ENCODE results near the gene FBXL7. TPM values are rescaled to one million over a fixed set of nuclear protein-coding genes. Genes with fewer than 3 reads are reported as not detected.

Gene FBXL7
- total RNA-seq, 1 experiment from 2014 or later: not detected

- in situ Hi-C loops (cut with HindIII; ENCODE audit: low sequenced_read_pairs): no loop called here
- no peak for DNase-seq (ENCODE audit: low spot score)
Observed at GRCh38 chr5:15529821-15530220, 29.8 kb downstream of the FBXL7 start.

GRCh38 chr5:15533129-15533893, 33.3 kb downstream of the FBXL7 start:
- in situ Hi-C loops (cut with HindIII; ENCODE audit: low sequenced_read_pairs): no loop called here
- no peak for DNase-seq (ENCODE audit: low spot score)

- no peak for DNase-seq (ENCODE audit: low spot score)
- in situ Hi-C loops (cut with HindIII; ENCODE audit: low sequenced_read_pairs): no loop called here
Observed at GRCh38 chr5:15535938-15536337, 36.0 kb downstream of the FBXL7 start.

- no peak for DNase-seq (ENCODE audit: low spot score)
- in situ Hi-C loops (cut with HindIII; ENCODE audit: low sequenced_read_pairs): no loop called here
Observed at GRCh38 chr5:15538516-15538915, 38.5 kb downstream of the FBXL7 start.

DNA sequence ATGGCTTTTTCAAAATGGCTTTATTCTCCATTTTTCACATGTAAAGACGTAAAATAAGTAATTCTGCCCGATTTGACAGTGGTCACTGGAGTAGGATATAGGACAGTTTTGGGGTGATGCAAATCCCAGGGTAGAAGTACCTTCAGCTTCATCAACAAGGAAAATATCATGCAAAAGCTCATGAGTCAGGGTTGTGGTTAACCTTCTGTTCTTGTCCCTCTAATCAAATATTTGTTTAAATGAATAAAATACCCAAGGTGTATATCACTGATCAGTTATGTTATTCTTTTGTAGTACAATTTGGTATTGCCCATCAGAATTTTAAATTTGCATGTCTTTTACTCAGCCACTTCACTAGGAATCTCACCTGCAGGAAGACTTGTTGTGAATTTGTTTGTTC, 40.0 kb downstream of the FBXL7 start:
- DNase-seq (ENCODE audit: low spot score): no peak
- in situ Hi-C loops (cut with HindIII; ENCODE audit: low sequenced_read_pairs): no loop called here

GRCh38 chr5:15544039-15544438, 44.1 kb downstream of the FBXL7 start:
- in situ Hi-C loops (cut with HindIII; ENCODE audit: low sequenced_read_pairs): no loop called here
- DNase-seq (ENCODE audit: low spot score): no peak

GRCh38 chr5:15545082-15545481, 45.1 kb downstream of the FBXL7 start:
- in situ Hi-C loops (cut with HindIII; ENCODE audit: low sequenced_read_pairs): no loop called here
- no peak for DNase-seq (ENCODE audit: low spot score)

- no peak for DNase-seq (ENCODE audit: low spot score)
- in situ Hi-C loops (cut with HindIII; ENCODE audit: low sequenced_read_pairs): no loop called here
Observed at GRCh38 chr5:15547261-15547839, 47.4 kb downstream of the FBXL7 start.

DNA sequence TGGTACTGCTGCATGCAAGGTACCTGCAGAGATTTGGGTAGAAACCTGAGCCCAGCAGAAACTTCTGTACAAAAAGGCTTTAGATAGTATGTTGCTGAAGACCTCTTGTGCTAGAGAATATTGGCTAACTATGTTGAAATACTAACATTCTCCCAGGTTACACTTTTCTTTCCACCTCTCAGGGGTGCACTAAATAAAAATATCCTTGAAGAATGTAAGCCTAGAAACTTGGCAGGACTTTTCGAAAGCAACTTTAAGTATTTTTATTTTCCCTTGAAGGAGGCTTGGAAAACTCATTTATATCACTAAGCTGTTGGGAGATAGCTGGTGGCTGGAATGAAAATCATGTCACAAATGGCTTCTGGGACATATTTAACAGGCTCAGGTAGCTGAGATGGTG, 50.0 kb downstream of the FBXL7 start:
- in situ Hi-C loops (cut with HindIII; ENCODE audit: low sequenced_read_pairs): no loop called here
- no peak for DNase-seq (ENCODE audit: low spot score)

- in situ Hi-C loops (cut with HindIII; ENCODE audit: low sequenced_read_pairs): no loop called here
- DNase-seq (ENCODE audit: low spot score): no peak
Observed at GRCh38 chr5:15550502-15551112, 50.6 kb downstream of the FBXL7 start.

DNA sequence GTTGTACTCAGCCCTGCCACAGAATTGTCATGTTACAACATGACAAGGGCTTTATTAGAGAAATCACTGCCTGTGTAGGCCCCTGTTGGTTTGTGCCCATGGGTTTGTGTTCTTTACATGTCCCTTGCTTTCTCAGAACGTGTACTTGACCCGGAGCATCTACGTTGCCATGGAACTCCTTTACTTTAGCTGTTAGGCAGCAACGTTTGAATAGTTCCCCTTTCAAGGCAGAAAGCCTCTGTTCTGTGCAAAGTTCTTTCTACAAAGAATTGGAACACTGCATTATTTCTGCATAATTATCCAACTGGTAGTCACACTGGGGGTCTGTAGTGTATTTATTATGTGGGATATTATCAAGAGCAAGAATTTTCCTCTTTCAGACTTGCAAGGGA, 51.1 kb downstream of the FBXL7 start:
- no peak for DNase-seq (ENCODE audit: low spot score)
- in situ Hi-C loops (cut with HindIII; ENCODE audit: low sequenced_read_pairs): no loop called here

- DNase-seq (ENCODE audit: low spot score): no peak
- in situ Hi-C loops (cut with HindIII; ENCODE audit: low sequenced_read_pairs): no loop called here
Observed at GRCh38 chr5:15554542-15554941, 54.6 kb downstream of the FBXL7 start.

DNA sequence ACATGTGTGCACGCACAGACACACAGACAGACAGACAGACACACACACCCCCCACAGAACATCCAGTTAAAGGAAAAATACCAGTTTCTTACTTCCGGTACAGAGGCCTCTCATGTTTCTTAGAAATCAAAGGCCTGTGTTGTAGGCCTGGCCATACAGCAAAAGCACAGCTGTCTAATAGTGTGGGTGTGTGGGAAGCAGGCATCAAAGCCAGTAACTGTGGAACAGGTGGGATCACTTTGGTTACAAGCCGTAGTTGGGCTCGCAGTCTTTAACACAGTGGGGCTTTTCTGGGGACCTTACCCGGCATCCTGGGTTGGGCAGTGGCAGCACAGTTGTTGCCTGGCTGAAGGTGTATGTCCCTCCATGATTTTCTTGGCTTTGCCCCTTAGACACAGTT, 55.2 kb downstream of the FBXL7 start:
- DNase-seq (ENCODE audit: low spot score): no peak
- in situ Hi-C loops (cut with HindIII; ENCODE audit: low sequenced_read_pairs): no loop called here

GRCh38 chr5:15558240-15558639, 58.3 kb downstream of the FBXL7 start:
- DNase-seq (ENCODE audit: low spot score): peak; percentile 47
- in situ Hi-C loops (cut with HindIII; ENCODE audit: low sequenced_read_pairs): no loop called here

- in situ Hi-C loops (cut with HindIII; ENCODE audit: low sequenced_read_pairs): no loop called here
- no peak for DNase-seq (ENCODE audit: low spot score)
Observed at GRCh38 chr5:15558681-15559080, 58.7 kb downstream of the FBXL7 start.

DNA sequence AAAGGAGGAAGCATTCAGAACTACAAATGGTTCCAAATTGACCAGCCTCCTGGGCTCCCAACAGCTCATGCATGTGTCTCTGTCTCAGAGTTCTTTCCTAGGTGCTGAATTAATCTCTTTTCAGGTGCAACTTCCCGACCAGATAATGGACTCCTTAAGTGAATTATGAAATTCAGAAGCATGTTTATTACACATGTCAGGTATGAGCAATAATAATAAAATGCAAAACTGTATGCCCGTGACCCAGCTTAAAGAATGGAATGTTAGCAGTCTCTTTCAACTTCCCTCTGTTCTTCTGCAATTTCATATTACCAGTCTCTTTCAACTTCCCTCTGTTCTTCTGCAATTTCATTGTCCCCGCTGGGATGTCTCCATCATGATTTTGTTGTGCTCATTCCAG, 60.4 kb downstream of the FBXL7 start:
- no peak for DNase-seq (ENCODE audit: low spot score)
- in situ Hi-C loops (cut with HindIII; ENCODE audit: low sequenced_read_pairs): no loop called here

GRCh38 chr5:15564523-15564922, 64.5 kb downstream of the FBXL7 start:
- DNase-seq (ENCODE audit: low spot score): no peak
- in situ Hi-C loops (cut with HindIII; ENCODE audit: low sequenced_read_pairs): no loop called here

GRCh38 chr5:15564957-15565356, 65.0 kb downstream of the FBXL7 start:
- DNase-seq (ENCODE audit: low spot score): no peak
- in situ Hi-C loops (cut with HindIII; ENCODE audit: low sequenced_read_pairs): no loop called here

DNA sequence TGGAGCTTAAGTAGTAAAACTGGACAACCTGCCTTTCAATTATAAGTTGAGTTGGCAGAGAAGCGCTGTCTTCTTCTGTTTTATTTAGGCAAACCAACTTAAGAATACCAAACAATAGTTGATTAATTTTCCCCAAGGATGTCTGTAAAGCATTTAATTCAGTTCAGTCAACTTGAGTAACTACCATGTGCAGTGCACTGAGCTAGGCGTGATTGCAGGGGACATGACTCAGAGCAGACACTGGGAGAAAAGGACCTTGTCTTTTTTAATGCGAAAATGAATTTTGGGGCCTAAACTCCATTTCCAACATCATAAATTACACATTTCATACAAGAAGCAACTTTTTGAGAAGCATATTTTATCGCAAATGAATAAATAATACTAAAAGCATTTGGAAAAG, 66.3 kb downstream of the FBXL7 start:
- in situ Hi-C loops (cut with HindIII; ENCODE audit: low sequenced_read_pairs): no loop called here
- no peak for DNase-seq (ENCODE audit: low spot score)

- in situ Hi-C loops (cut with HindIII; ENCODE audit: low sequenced_read_pairs): no loop called here
- no peak for DNase-seq (ENCODE audit: low spot score)
Observed at GRCh38 chr5:15566789-15567188, 66.8 kb downstream of the FBXL7 start.

DNA sequence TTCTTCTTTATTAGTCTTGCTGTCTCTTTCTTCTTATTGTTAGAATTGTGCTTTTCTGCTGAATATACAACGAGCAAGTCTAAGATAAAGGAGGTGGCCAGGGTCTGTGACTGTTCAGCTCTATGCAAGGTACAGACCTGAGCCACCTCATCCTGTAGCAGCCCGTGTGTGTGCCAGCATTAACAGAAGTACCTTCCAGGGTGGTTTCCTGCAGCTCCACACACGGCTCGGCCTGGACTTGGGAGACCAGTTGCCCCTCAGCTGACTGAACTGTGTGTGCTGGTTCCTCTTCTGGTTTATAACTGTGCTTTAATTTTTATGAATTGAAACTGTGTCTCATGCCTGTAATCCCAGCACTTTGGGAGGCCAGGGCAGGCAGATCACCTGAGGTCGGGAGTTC, 70.5 kb downstream of the FBXL7 start:
- in situ Hi-C loops (cut with HindIII; ENCODE audit: low sequenced_read_pairs): no loop called here
- no peak for DNase-seq (ENCODE audit: low spot score)
